Renal pelvis (tissue), 4 donors: ENCODE measurements around the gene HPN. TPM values are rescaled to one million over a fixed set of nuclear protein-coding genes. Genes with fewer than 3 reads are reported as not detected.

Source experiments
- DNase-seq: peaks from one replicate; pipeline ENCODE4 v3.0.0-alpha.2; 2013
- polyA plus RNA-seq, 3 donors: library from polyadenylated mRNA; unstranded; fragments of 120-200 nt; gene quantifications; one replicate each; pipeline ENCODE4 v1.2.1, GENCODE V29; 2013; ENCODE audit not compliant: insufficient read length in 3 of 3

Gene HPN
- polyA plus RNA-seq, 3 donors = 118 to 150 (median 128) TPM

- no peak for DNase-seq
Observed at GRCh38 chr19:35060160-35060855, 18.8 kb downstream of the HPN start.

- DNase-seq = no peak
Observed at GRCh38 chr19:35061583-35062373, 20.3 kb downstream of the HPN start.

GRCh38 chr19:35062942-35063341 is 21.4 kb downstream of the HPN start:
- DNase-seq = no peak

GRCh38 chr19:35063940-35064818 is 22.7 kb downstream of the HPN start:
- no peak for DNase-seq

- no peak for DNase-seq
Observed at GRCh38 chr19:35065574-35065973, 24.1 kb downstream of the HPN start.

- no peak for DNase-seq
Observed at GRCh38 chr19:35066121-35066520, 24.6 kb downstream of the HPN start.

GRCh38 chr19:35066691-35067563 is 25.4 kb downstream of the HPN start:
- peak; percentile 86 for DNase-seq

- DNase-seq = no peak
Observed at GRCh38 chr19:35068941-35069634, 27.6 kb downstream of the HPN start.

- no peak for DNase-seq
Observed at GRCh38 chr19:35069696-35070095, 28.2 kb downstream of the HPN start.

- no peak for DNase-seq
Observed at GRCh38 chr19:35070471-35070870, 28.9 kb downstream of the HPN start.

GRCh38 chr19:35073516-35073915 is 32.0 kb downstream of the HPN start:
- DNase-seq = no peak

- no peak for DNase-seq
Observed at GRCh38 chr19:35073941-35074340, 32.4 kb downstream of the HPN start.

- no peak for DNase-seq
Observed at GRCh38 chr19:35074426-35075201, 33.1 kb downstream of the HPN start.

- DNase-seq = no peak
Observed at GRCh38 chr19:35075202-35076025, 33.9 kb downstream of the HPN start.

GRCh38 chr19:35076026-35076370 is 34.5 kb downstream of the HPN start:
- DNase-seq = no peak

- no peak for DNase-seq
Observed at GRCh38 chr19:35076657-35077056, 35.1 kb downstream of the HPN start.

GRCh38 chr19:35077411-35078223 is 36.1 kb downstream of the HPN start:
- DNase-seq = no peak

- no peak for DNase-seq
Observed at GRCh38 chr19:35079826-35080225, 38.3 kb downstream of the HPN start.
